ENCODE results near the gene BABAM2. TPM values are rescaled to one million over a fixed set of nuclear protein-coding genes. Genes with fewer than 3 reads are reported as not detected.

Gene BABAM2
- total and polyA plus RNA-seq, 9 of the 15 experiments (the other 6 are each of a cell fraction or from before 2014, with no cell fraction given), result 10.9 to 37.4 (median 25.6) TPM

DNA sequence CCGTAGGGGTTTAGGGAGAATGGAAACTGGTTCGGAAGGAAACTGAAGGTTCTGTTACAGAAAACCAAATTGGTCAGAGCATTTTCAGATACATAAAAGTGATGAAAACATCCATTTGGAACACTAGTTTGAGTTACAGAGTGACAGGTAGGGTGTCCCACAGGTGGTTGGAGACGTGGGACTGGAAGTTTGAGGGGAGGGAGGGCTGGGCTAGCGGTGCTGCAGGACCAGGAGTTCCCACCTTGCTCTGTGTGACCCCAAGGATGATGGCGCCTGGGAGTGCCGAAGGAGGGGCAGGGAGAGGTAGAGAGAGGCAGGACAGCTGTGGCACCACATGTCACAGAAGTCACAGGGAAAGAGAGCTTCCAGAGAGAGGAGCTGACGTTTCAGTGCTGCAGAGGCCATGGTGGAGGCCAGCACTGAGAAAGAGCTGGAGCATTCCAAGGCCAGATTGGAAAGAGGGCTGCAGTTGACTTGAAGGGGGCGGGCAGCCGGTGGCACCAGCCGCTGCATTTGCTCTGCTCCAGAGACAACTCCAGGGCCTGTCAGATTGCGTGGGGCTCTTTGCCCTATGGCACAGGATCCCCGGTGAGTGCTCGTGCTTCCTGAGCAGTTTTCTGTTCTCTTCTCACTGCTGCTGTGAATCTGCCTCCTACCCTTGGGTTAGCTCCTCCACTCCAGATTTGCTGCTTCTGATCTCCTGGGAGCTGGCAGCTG, 445.9 kb downstream of the BABAM2 start (continued):
- TF ChIP-seq, protein P1, sequence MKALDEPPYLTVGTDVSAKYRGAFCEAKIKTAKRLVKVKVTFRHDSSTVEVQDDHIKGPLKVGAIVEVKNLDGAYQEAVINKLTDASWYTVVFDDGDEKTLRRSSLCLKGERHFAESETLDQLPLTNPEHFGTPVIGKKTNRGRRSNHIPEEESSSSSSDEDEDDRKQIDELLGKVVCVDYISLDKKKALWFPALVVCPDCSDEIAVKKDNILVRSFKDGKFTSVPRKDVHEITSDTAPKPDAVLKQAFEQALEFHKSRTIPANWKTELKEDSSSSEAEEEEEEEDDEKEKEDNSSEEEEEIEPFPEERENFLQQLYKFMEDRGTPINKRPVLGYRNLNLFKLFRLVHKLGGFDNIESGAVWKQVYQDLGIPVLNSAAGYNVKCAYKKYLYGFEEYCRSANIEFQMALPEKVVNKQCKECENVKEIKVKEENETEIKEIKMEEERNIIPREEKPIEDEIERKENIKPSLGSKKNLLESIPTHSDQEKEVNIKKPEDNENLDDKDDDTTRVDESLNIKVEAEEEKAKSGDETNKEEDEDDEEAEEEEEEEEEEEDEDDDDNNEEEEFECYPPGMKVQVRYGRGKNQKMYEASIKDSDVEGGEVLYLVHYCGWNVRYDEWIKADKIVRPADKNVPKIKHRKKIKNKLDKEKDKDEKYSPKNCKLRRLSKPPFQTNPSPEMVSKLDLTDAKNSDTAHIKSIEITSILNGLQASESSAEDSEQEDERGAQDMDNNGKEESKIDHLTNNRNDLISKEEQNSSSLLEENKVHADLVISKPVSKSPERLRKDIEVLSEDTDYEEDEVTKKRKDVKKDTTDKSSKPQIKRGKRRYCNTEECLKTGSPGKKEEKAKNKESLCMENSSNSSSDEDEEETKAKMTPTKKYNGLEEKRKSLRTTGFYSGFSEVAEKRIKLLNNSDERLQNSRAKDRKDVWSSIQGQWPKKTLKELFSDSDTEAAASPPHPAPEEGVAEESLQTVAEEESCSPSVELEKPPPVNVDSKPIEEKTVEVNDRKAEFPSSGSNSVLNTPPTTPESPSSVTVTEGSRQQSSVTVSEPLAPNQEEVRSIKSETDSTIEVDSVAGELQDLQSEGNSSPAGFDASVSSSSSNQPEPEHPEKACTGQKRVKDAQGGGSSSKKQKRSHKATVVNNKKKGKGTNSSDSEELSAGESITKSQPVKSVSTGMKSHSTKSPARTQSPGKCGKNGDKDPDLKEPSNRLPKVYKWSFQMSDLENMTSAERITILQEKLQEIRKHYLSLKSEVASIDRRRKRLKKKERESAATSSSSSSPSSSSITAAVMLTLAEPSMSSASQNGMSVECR (CRISPR knock-in tag; IDR thresholded peaks at IDR 0.05), result no peak
- TF ChIP-seq ETS2 (tag; IDR thresholded peaks at IDR 0.05; ENCODE audit: borderline replicate concordance, poor library complexity, severe bottlenecking) (no peak), BCOR (IDR thresholded peaks at IDR 0.05) (no peak), HDGF (IDR thresholded peaks at IDR 0.05) (no peak)
- TF ChIP-seq, protein P2, sequence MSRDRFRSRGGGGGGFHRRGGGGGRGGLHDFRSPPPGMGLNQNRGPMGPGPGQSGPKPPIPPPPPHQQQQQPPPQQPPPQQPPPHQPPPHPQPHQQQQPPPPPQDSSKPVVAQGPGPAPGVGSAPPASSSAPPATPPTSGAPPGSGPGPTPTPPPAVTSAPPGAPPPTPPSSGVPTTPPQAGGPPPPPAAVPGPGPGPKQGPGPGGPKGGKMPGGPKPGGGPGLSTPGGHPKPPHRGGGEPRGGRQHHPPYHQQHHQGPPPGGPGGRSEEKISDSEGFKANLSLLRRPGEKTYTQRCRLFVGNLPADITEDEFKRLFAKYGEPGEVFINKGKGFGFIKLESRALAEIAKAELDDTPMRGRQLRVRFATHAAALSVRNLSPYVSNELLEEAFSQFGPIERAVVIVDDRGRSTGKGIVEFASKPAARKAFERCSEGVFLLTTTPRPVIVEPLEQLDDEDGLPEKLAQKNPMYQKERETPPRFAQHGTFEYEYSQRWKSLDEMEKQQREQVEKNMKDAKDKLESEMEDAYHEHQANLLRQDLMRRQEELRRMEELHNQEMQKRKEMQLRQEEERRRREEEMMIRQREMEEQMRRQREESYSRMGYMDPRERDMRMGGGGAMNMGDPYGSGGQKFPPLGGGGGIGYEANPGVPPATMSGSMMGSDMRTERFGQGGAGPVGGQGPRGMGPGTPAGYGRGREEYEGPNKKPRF (IDR thresholded peaks at IDR 0.05; ENCODE audit: low read depth, low read length), result no peak
- TF ChIP-seq, protein P3, sequence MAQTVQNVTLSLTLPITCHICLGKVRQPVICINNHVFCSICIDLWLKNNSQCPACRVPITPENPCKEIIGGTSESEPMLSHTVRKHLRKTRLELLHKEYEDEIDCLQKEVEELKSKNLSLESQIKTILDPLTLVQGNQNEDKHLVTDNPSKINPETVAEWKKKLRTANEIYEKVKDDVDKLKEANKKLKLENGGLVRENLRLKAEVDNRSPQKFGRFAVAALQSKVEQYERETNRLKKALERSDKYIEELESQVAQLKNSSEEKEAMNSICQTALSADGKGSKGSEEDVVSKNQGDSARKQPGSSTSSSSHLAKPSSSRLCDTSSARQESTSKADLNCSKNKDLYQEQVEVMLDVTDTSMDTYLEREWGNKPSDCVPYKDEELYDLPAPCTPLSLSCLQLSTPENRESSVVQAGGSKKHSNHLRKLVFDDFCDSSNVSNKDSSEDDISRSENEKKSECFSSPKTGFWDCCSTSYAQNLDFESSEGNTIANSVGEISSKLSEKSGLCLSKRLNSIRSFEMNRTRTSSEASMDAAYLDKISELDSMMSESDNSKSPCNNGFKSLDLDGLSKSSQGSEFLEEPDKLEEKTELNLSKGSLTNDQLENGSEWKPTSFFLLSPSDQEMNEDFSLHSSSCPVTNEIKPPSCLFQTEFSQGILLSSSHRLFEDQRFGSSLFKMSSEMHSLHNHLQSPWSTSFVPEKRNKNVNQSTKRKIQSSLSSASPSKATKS (CRISPR knock-in tag; IDR thresholded peaks at IDR 0.05), result no peak
- TF ChIP-seq, protein P4, sequence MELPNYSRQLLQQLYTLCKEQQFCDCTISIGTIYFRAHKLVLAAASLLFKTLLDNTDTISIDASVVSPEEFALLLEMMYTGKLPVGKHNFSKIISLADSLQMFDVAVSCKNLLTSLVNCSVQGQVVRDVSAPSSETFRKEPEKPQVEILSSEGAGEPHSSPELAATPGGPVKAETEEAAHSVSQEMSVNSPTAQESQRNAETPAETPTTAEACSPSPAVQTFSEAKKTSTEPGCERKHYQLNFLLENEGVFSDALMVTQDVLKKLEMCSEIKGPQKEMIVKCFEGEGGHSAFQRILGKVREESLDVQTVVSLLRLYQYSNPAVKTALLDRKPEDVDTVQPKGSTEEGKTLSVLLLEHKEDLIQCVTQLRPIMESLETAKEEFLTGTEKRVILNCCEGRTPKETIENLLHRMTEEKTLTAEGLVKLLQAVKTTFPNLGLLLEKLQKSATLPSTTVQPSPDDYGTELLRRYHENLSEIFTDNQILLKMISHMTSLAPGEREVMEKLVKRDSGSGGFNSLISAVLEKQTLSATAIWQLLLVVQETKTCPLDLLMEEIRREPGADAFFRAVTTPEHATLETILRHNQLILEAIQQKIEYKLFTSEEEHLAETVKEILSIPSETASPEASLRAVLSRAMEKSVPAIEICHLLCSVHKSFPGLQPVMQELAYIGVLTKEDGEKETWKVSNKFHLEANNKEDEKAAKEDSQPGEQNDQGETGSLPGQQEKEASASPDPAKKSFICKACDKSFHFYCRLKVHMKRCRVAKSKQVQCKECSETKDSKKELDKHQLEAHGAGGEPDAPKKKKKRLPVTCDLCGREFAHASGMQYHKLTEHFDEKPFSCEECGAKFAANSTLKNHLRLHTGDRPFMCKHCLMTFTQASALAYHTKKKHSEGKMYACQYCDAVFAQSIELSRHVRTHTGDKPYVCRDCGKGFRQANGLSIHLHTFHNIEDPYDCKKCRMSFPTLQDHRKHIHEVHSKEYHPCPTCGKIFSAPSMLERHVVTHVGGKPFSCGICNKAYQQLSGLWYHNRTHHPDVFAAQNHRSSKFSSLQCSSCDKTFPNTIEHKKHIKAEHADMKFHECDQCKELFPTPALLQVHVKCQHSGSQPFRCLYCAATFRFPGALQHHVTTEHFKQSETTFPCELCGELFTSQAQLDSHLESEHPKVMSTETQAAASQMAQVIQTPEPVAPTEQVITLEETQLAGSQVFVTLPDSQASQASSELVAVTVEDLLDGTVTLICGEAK (IDR thresholded peaks at IDR 0.05), result no peak
- TF ChIP-seq, protein P4 (CRISPR knock-in tag; IDR thresholded peaks at IDR 0.05), result no peak
